Endothelial cell of umbilical vein (primary cell): ENCODE data around the gene DPH6.

Experiments
- EZH2 ChIP-seq: IDR thresholded peaks from 2 replicates; pipeline ENCODE4 v1.6.1; 2012; ENCODE audit warnings: borderline replicate concordance, low read depth, mild to moderate bottlenecking, moderate library complexity, low read length, inconsistent platforms; ENCODE audit not compliant: severe bottlenecking
- MAX ChIP-seq: IDR thresholded peaks from 2 replicates; pipeline ENCODE4 v1.6.1; 2011; ENCODE audit not compliant: insufficient read depth, insufficient read length
- POLR2A ChIP-seq: IDR thresholded peaks from 2 replicates; pipeline ENCODE4 v1.6.1; 2012; ENCODE audit warnings: low read depth, mild to moderate bottlenecking, control low read depth, low read length
- POLR2AphosphoS5 ChIP-seq: IDR thresholded peaks from 2 replicates; pipeline ENCODE4 v1.6.1; 2012; ENCODE audit warnings: low read depth, mild to moderate bottlenecking, control low read depth, low read length, moderate library complexity; ENCODE audit not compliant: insufficient read depth
- TF ChIP-seq, protein P1 (sequence below), 2 donors: IDR thresholded peaks; 1 replicate in 1 of 2; 2 replicates in 1 of 2; pipeline ENCODE4 v1.5.1; 2011; ENCODE audit warnings: low read length in 2 of 2, mild to moderate bottlenecking in 2 of 2, moderate library complexity in 2 of 2, control low read depth in 1 of 2, inconsistent platforms in 1 of 2, low read depth in 1 of 2; ENCODE audit not compliant: insufficient read depth in 1 of 2; ENCODE audit errors: extremely low read depth in 1 of 2

DNA sequence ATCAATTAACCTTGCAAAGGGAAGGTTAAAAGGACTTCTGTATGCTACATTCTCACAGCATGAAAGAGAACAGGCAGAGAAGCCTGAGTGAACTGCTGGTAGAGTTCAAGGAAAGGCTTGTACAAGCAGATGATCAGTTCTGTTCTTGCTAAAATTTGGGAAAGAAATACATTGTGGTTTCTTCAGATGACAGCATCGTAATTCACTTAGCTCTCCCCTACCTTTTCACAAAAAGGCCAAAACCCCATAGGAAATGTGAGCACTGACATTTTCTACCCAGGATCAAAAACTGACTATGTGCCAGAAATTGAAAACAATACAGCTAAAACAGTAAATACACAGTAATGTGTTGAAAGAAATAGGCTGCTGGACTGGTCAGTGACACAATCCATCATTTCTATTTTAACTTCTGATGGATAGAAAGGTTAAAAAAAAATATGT lies 216.4 kb downstream of the DPH6 start:
- TF ChIP-seq, protein P1, sequence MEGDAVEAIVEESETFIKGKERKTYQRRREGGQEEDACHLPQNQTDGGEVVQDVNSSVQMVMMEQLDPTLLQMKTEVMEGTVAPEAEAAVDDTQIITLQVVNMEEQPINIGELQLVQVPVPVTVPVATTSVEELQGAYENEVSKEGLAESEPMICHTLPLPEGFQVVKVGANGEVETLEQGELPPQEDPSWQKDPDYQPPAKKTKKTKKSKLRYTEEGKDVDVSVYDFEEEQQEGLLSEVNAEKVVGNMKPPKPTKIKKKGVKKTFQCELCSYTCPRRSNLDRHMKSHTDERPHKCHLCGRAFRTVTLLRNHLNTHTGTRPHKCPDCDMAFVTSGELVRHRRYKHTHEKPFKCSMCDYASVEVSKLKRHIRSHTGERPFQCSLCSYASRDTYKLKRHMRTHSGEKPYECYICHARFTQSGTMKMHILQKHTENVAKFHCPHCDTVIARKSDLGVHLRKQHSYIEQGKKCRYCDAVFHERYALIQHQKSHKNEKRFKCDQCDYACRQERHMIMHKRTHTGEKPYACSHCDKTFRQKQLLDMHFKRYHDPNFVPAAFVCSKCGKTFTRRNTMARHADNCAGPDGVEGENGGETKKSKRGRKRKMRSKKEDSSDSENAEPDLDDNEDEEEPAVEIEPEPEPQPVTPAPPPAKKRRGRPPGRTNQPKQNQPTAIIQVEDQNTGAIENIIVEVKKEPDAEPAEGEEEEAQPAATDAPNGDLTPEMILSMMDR (IDR thresholded peaks at IDR 0.05; ENCODE audit: extremely low read depth in 1 of 2, insufficient read depth in 1 of 2, low read depth in 1 of 2, low read length in 2 of 2): no peak
- TF ChIP-seq EZH2 (no peak), POLR2AphosphoS5 (no peak), MAX (no peak), POLR2A (no peak)
